ENCODE results near the gene CLEC1A.

CLEC1A gene

GRCh38 chr12:10115890-10116289, 17.1 kb upstream of the CLEC1A start:
- no peaks in the 10 kb centered on the region for H3K4me1 ChIP-seq (ENCODE audit: insufficient read depth, insufficient read length)
- H3K27me3 ChIP-seq (ENCODE audit: insufficient read depth, insufficient read length) = no peaks in the 10 kb centered on the region
- no peaks in the 10 kb centered on the region for H3K36me3 ChIP-seq (ENCODE audit: insufficient read depth, insufficient read length, low read length)
- H3K4me3 ChIP-seq (ENCODE audit: insufficient read length, low read depth) = no peak overlapping the region
- DNase-seq (ENCODE audit: low read depth, low spot score) = no peak
- no peak overlapping the region for H3K9ac ChIP-seq (ENCODE audit: insufficient read length, low read depth)
- TF ChIP-seq YY1 (IDR thresholded peaks at IDR 0.05; ENCODE audit: insufficient read depth, insufficient read length) (no peak), ZNF274 (IDR thresholded peaks at IDR 0.05; ENCODE audit: low read depth, low read length) (no peak), SUZ12 (IDR thresholded peaks at IDR 0.05; ENCODE audit: extremely low read depth, insufficient read depth, insufficient read length) (no peak)
- peaks cover 13% of the 10 kb centered on the region; the same call in 1 of the 2 replicates for H3K9me3 ChIP-seq (ENCODE audit: insufficient read depth, low read length)

DNA sequence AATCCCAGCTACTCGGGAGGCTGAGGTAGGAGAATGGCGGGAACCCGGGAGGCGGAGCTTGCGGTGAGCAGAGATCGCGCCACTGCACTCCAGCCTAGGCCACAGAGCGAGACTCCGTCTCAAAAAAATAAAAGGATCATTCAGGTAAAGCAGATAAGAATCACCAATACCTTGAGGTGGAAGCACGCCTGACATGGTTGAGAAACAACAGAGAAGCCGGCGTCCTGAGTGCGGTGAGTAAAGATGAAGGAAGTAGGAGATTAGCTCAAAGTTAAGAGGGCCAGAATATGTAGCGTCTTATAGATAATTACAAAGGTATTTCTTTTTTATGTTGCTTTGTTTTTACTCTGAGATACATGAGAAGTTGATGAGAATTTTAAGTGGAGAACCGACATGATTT, 16.5 kb upstream of the CLEC1A start:
- H3K4me1 ChIP-seq (ENCODE audit: insufficient read depth, insufficient read length) = no peaks in the 10 kb centered on the region
- H3K27me3 ChIP-seq (ENCODE audit: insufficient read depth, insufficient read length) = no peaks in the 10 kb centered on the region
- no peak for TF ChIP-seq YY1 (IDR thresholded peaks at IDR 0.05; ENCODE audit: insufficient read depth, insufficient read length)
- TF ChIP-seq ZNF274 (IDR thresholded peaks at IDR 0.05; ENCODE audit: low read depth, low read length) = no peak
- TF ChIP-seq SUZ12 (IDR thresholded peaks at IDR 0.05; ENCODE audit: extremely low read depth, insufficient read depth, insufficient read length) = no peak
- peaks cover 13% of the 10 kb centered on the region; the same call in 1 of the 2 replicates for H3K9me3 ChIP-seq (ENCODE audit: insufficient read depth, low read length)
- H3K9ac ChIP-seq (ENCODE audit: insufficient read length, low read depth) = no peak overlapping the region
- DNase-seq (ENCODE audit: low read depth, low spot score) = no peak
- H3K36me3 ChIP-seq (ENCODE audit: insufficient read depth, insufficient read length, low read length) = no peaks in the 10 kb centered on the region
- H3K4me3 ChIP-seq (ENCODE audit: insufficient read length, low read depth) = no peak overlapping the region

GRCh38 chr12:10113920-10114319, 15.1 kb upstream of the CLEC1A start:
- no peaks in the 10 kb centered on the region for H3K27me3 ChIP-seq (ENCODE audit: insufficient read depth, insufficient read length)
- no peak overlapping the region for H3K4me3 ChIP-seq (ENCODE audit: insufficient read length, low read depth)
- no peak for TF ChIP-seq ZNF274 (IDR thresholded peaks at IDR 0.05; ENCODE audit: low read depth, low read length)
- TF ChIP-seq SUZ12 (IDR thresholded peaks at IDR 0.05; ENCODE audit: extremely low read depth, insufficient read depth, insufficient read length) = no peak
- TF ChIP-seq YY1 (IDR thresholded peaks at IDR 0.05; ENCODE audit: insufficient read depth, insufficient read length) = no peak
- H3K36me3 ChIP-seq (ENCODE audit: insufficient read depth, insufficient read length, low read length) = no peaks in the 10 kb centered on the region
- peaks cover 13% of the 10 kb centered on the region; the same call in 1 of the 2 replicates for H3K9me3 ChIP-seq (ENCODE audit: insufficient read depth, low read length)
- H3K9ac ChIP-seq (ENCODE audit: insufficient read length, low read depth) = no peak overlapping the region
- no peaks in the 10 kb centered on the region for H3K4me1 ChIP-seq (ENCODE audit: insufficient read depth, insufficient read length)
- no peak for DNase-seq (ENCODE audit: low read depth, low spot score)

- no peaks in the 10 kb centered on the region for H3K27me3 ChIP-seq (ENCODE audit: insufficient read depth, insufficient read length)
- TF ChIP-seq YY1 (IDR thresholded peaks at IDR 0.05; ENCODE audit: insufficient read depth, insufficient read length) (no peak), SUZ12 (IDR thresholded peaks at IDR 0.05; ENCODE audit: extremely low read depth, insufficient read depth, insufficient read length) (no peak), ZNF274 (IDR thresholded peaks at IDR 0.05; ENCODE audit: low read depth, low read length) (no peak)
- no peak for DNase-seq (ENCODE audit: low read depth, low spot score)
- no peaks in the 10 kb centered on the region for H3K4me1 ChIP-seq (ENCODE audit: insufficient read depth, insufficient read length)
- no peak overlapping the region for H3K4me3 ChIP-seq (ENCODE audit: insufficient read length, low read depth)
- no peaks in the 10 kb centered on the region for H3K36me3 ChIP-seq (ENCODE audit: insufficient read depth, insufficient read length, low read length)
- H3K9me3 ChIP-seq (ENCODE audit: insufficient read depth, low read length) = peaks cover 13% of the 10 kb centered on the region; the same call in 1 of the 2 replicates
- H3K9ac ChIP-seq (ENCODE audit: insufficient read length, low read depth) = no peak overlapping the region
Measured at GRCh38 chr12:10113075-10113474, 14.3 kb upstream of the CLEC1A start.

- DNase-seq (ENCODE audit: low read depth, low spot score) = no peak
Measured at GRCh38 chr12:10111451-10111850, 12.7 kb upstream of the CLEC1A start.

GRCh38 chr12:10110256-10110844, 11.6 kb upstream of the CLEC1A start:
- no peaks in the 10 kb centered on the region for H3K4me1 ChIP-seq (ENCODE audit: insufficient read depth, insufficient read length)
- DNase-seq (ENCODE audit: low read depth, low spot score) = no peak
- TF ChIP-seq YY1 (IDR thresholded peaks at IDR 0.05; ENCODE audit: insufficient read depth, insufficient read length) (no peak), ZNF274 (IDR thresholded peaks at IDR 0.05; ENCODE audit: low read depth, low read length) (no peak), SUZ12 (IDR thresholded peaks at IDR 0.05; ENCODE audit: extremely low read depth, insufficient read depth, insufficient read length) (no peak)
- no peak overlapping the region for H3K9ac ChIP-seq (ENCODE audit: insufficient read length, low read depth)
- H3K4me3 ChIP-seq (ENCODE audit: insufficient read length, low read depth) = no peak overlapping the region
- H3K36me3 ChIP-seq (ENCODE audit: insufficient read depth, insufficient read length, low read length) = no peaks in the 10 kb centered on the region
- H3K9me3 ChIP-seq (ENCODE audit: insufficient read depth, low read length) = peaks cover 13% of the 10 kb centered on the region; the same call in 1 of the 2 replicates
- H3K27me3 ChIP-seq (ENCODE audit: insufficient read depth, insufficient read length) = no peaks in the 10 kb centered on the region

More at GRCh38 chr12:10111451-10111850, 12.7 kb upstream of the CLEC1A start:
- H3K4me1 ChIP-seq (ENCODE audit: insufficient read depth, insufficient read length) = no peaks in the 10 kb centered on the region
- no peak for TF ChIP-seq YY1 (IDR thresholded peaks at IDR 0.05; ENCODE audit: insufficient read depth, insufficient read length)
- no peak for TF ChIP-seq ZNF274 (IDR thresholded peaks at IDR 0.05; ENCODE audit: low read depth, low read length)
- no peak for TF ChIP-seq SUZ12 (IDR thresholded peaks at IDR 0.05; ENCODE audit: extremely low read depth, insufficient read depth, insufficient read length)
- H3K9me3 ChIP-seq (ENCODE audit: insufficient read depth, low read length) = peaks cover 13% of the 10 kb centered on the region; the same call in 1 of the 2 replicates
- no peak overlapping the region for H3K9ac ChIP-seq (ENCODE audit: insufficient read length, low read depth)
- H3K4me3 ChIP-seq (ENCODE audit: insufficient read length, low read depth) = no peak overlapping the region
- H3K27me3 ChIP-seq (ENCODE audit: insufficient read depth, insufficient read length) = no peaks in the 10 kb centered on the region
- no peaks in the 10 kb centered on the region for H3K36me3 ChIP-seq (ENCODE audit: insufficient read depth, insufficient read length, low read length)

DNA sequence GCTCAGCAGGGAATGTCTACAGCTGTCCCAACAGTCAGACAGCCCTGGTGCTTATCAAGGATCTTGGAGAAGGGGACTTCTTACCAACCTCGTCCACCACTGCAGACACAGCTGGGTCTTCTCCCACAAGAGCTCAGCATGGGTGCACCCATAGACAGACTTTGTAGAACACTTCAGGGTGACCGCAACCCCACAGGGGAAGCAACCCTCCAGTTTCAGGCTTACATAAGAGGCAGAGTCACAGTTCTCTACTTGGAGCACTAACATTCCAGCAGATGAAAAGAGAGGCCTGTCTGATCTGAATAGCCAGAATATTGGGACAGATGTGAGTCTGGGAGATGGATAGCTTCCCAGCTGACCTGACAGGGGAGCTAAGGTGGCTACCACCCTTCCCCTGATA, 3.5 kb upstream of the CLEC1A start:
- Histone ChIP-seq H3K9ac (ENCODE audit: insufficient read length, low read depth) (no peak overlapping the region), H3K9me3 (ENCODE audit: insufficient read depth, low read length) (peaks cover 4% of the 10 kb centered on the region; the same call in 1 of the 2 replicates), H3K4me3 (ENCODE audit: insufficient read length, low read depth) (no peak overlapping the region), H3K27me3 (ENCODE audit: insufficient read depth, insufficient read length) (no peaks in the 10 kb centered on the region), H3K36me3 (ENCODE audit: insufficient read depth, insufficient read length, low read length) (no peaks in the 10 kb centered on the region), H3K4me1 (ENCODE audit: insufficient read depth, insufficient read length) (peaks cover 14% of the 10 kb centered on the region)
- no peak for TF ChIP-seq YY1 (IDR thresholded peaks at IDR 0.05; ENCODE audit: insufficient read depth, insufficient read length)
- TF ChIP-seq ZNF274 (IDR thresholded peaks at IDR 0.05; ENCODE audit: low read depth, low read length) = no peak
- TF ChIP-seq SUZ12 (IDR thresholded peaks at IDR 0.05; ENCODE audit: extremely low read depth, insufficient read depth, insufficient read length) = no peak
- DNase-seq (ENCODE audit: low read depth, low spot score) = no peak
